CD14-positive monocyte (primary cell): ENCODE data around the gene RPN1. TPM values are rescaled to one million over a fixed set of nuclear protein-coding genes. Genes with fewer than 3 reads are reported as not detected.

Experiments used
- DNase-seq, 3 donors: peaks; one replicate each; pipeline ENCODE4 v3.0.0-alpha.2; 2011 to 2022
- H2AFZ ChIP-seq: 2 replicates; pipeline ENCODE4 v1.6.0; 2012; ENCODE audit warnings: mild to moderate bottlenecking, low read depth, low read length, inconsistent platforms; ENCODE audit not compliant: insufficient read depth, poor library complexity, severe bottlenecking
- H3K27ac ChIP-seq, 2 donors: 1 replicate in 1 of 2; 2 replicates in 1 of 2; pipeline ENCODE4 v1.5.1; 2012 to 2013; ENCODE audit warnings: low read length in 2 of 2, control low read depth in 1 of 2, inconsistent platforms in 1 of 2, low read depth in 1 of 2, mild to moderate bottlenecking in 1 of 2
- H3K27me3 ChIP-seq, 2 donors: one replicate each; pipeline versions ENCODE4 v1.6.0 to v1.6.1; 2011 to 2013; ENCODE audit warnings: low read length in 2 of 2; ENCODE audit not compliant: control insufficient read depth in 2 of 2, insufficient read depth in 2 of 2
- H3K36me3 ChIP-seq, 2 donors: replicated peaks in 1 of 2; 1 replicate in 1 of 2; 2 replicates in 1 of 2; pipeline versions ENCODE4 v1.5.1 to v1.6.1; 2012 to 2013; ENCODE audit warnings: low read length in 2 of 2, control low read depth in 1 of 2, inconsistent platforms in 1 of 2, mild to moderate bottlenecking in 1 of 2; ENCODE audit not compliant: insufficient read depth in 2 of 2, control insufficient read depth in 1 of 2
- H3K4me1 ChIP-seq, 2 donors: 1 replicate in 1 of 2; 2 replicates in 1 of 2; pipeline versions ENCODE4 v1.5.1 to v1.6.1; 2012 to 2013; ENCODE audit warnings: low read length in 2 of 2, control low read depth in 1 of 2, inconsistent platforms in 1 of 2, mild to moderate bottlenecking in 1 of 2, moderate library complexity in 1 of 2; ENCODE audit not compliant: insufficient read depth in 2 of 2, control insufficient read depth in 1 of 2
- H3K4me2 ChIP-seq: replicated peaks from 2 replicates; pipeline ENCODE3; 2012; ENCODE audit warnings: low read length, moderate library complexity, mild to moderate bottlenecking; ENCODE audit not compliant: poor library complexity, severe bottlenecking; ENCODE audit errors: extremely low read depth
- H3K4me3 ChIP-seq, 3 experiments: fragments of 200-600 bp in 1 of 3; sonication (generic) in 1 of 3; replicated peaks in 1 of 3; 1 replicate in 2 of 3; 2 replicates in 1 of 3; pipeline ENCODE4 v1.5.1; 2011 to 2013; ENCODE audit warnings: low read length in 3 of 3, mild to moderate bottlenecking in 3 of 3, control low read depth in 2 of 3, low read depth in 2 of 3, inconsistent platforms in 1 of 3, moderate library complexity in 1 of 3
- H3K79me2 ChIP-seq: 2 replicates; pipeline ENCODE4 v1.6.0; 2012; ENCODE audit warnings: mild to moderate bottlenecking, control low read depth, inconsistent platforms, low read length, moderate library complexity; ENCODE audit not compliant: insufficient read depth
- H3K9ac ChIP-seq: 2 replicates; pipeline ENCODE4 v1.6.0; 2017; ENCODE audit warnings: low read length, mild to moderate bottlenecking; ENCODE audit not compliant: insufficient read depth, poor library complexity, severe bottlenecking
- H3K9me3 ChIP-seq, 2 donors: replicated peaks in 1 of 2; 1 replicate in 1 of 2; 2 replicates in 1 of 2; pipeline versions ENCODE4 v1.5.1 to v1.6.1; 2012 to 2013; ENCODE audit warnings: low read length in 2 of 2, control low read depth in 1 of 2; ENCODE audit not compliant: control insufficient read depth in 1 of 2, insufficient read depth in 1 of 2
- H4K20me1 ChIP-seq: 2 replicates; pipeline ENCODE4 v1.6.0; 2012; ENCODE audit warnings: mild to moderate bottlenecking, low read length, control low read depth, moderate library complexity; ENCODE audit not compliant: insufficient read depth
- H3K27ac Mint-ChIP-seq, 7 donors: one replicate each; pipeline ENCODE4 v1.8.0; 2020; ENCODE audit warnings: mild to moderate bottlenecking in 7 of 7, mixed read lengths in 7 of 7, moderate library complexity in 6 of 7, inconsistent platforms in 2 of 7
- H3K27me3 Mint-ChIP-seq, 3 donors: one replicate each; pipeline ENCODE4 v1.8.0; 2021 to 2022; ENCODE audit warnings: low read depth in 3 of 3, mild to moderate bottlenecking in 3 of 3, mixed read lengths in 3 of 3, moderate library complexity in 3 of 3, inconsistent platforms in 1 of 3
- H3K36me3 Mint-ChIP-seq, 2 donors: one replicate each; pipeline ENCODE4 v1.8.0; 2020; ENCODE audit warnings: mixed read lengths in 2 of 2, inconsistent platforms in 1 of 2, mild to moderate bottlenecking in 1 of 2
- H3K4me1 Mint-ChIP-seq: one replicate; pipeline ENCODE4 v1.8.0; 2020; ENCODE audit warnings: mild to moderate bottlenecking, mixed read lengths
- H3K4me3 Mint-ChIP-seq, 2 donors: one replicate each; pipeline ENCODE4 v1.8.0; 2020; ENCODE audit warnings: mild to moderate bottlenecking in 2 of 2, mixed read lengths in 2 of 2, moderate library complexity in 1 of 2
- H3K9me3 Mint-ChIP-seq, 7 donors: one replicate each; pipeline ENCODE4 v1.8.0; 2020 to 2022; ENCODE audit warnings: mixed read lengths in 7 of 7, mild to moderate bottlenecking in 6 of 7, moderate library complexity in 6 of 7, inconsistent platforms in 2 of 7
- CTCF ChIP-seq: fragments of 200-600 bp; IDR thresholded peaks from one replicate; pipeline ENCODE4 v1.8.0; 2022; ENCODE audit warnings: antibody characterized with exemption, mild to moderate bottlenecking
- WGBS: methylation state at CpG from one replicate; pipeline ENCODE4 v1.1.5; 2013; ENCODE audit warnings: missing lambda C conversion rate; ENCODE audit not compliant: insufficient coverage; 5-methylcytosine and 5-hydroxymethylcytosine counted together
- intact Hi-C, 2 donors: fragments of 100-400 bp; cut with micrococcal nuclease; formaldehyde crosslinking; loops; one replicate each; pipeline versions ENCODE4 v1.15.0 to v1.15.1; 2023
- polyA plus RNA-seq, 3 donors: library from polyadenylated mRNA; depleted of rRNA in 1 of 3; unstranded in 2 of 3; stranded (reverse) in 1 of 3; fragments of 300-500 nt in 2 of 3; fragments of >200 nt in 1 of 3; fragmentation: Illumina TruSeq in 2 of 3; gene quantifications; 1 replicate in 2 of 3; 2 replicates in 1 of 3; pipeline ENCODE4 v1.2.3, GENCODE V29; 2012 to 2021

RPN1 gene
- polyA plus RNA-seq, 3 donors: 112 to 375 (median 354) TPM

GRCh38 chr3:128674161-128674784 is 23.7 kb upstream of the RPN1 start:
- H3K4me1 Mint-ChIP-seq: peaks cover 31% of the 10 kb centered on the region
- Histone ChIP-seq H3K9me3 (no peaks in the 10 kb centered on the region), H3K4me2 (peak overlapping the region; percentile 72), H3K4me1 (peaks cover 33 to 37% of the 10 kb centered on the region in 2 donors), H3K9ac (peak overlapping the region; percentile 44), H4K20me1 (no peaks in the 10 kb centered on the region), H3K79me2 (no peaks in the 10 kb centered on the region), H3K36me3 (no peaks in the 10 kb centered on the region), H3K4me3 (peak overlapping the region in 1 of 3 experiments; percentile 65), H3K27me3 (no peaks in the 10 kb centered on the region), H3K27ac (peak overlapping the region; percentile 63 to 84), H2AFZ (peak overlapping the region; percentile 66)
- no peaks in the 10 kb centered on the region for H3K9me3 Mint-ChIP-seq
- H3K36me3 Mint-ChIP-seq: peaks cover 0 to 3% of the 10 kb centered on the region in 2 donors
- H3K27me3 Mint-ChIP-seq: peaks cover 0 to 2% (median 0%) of the 10 kb centered on the region in 3 donors
- TF ChIP-seq CTCF: no peak
- intact Hi-C loops: no loop called here
- DNase-seq: peak in 2 of 3 donors; percentile 41 to 59
- peak overlapping the region; percentile 49 to 71 for H3K4me3 Mint-ChIP-seq
- WGBS: 0% methylated on average over 2 of the region's 10 CpGs
- peak overlapping the region; percentile 84 to 93 (median 92) for H3K27ac Mint-ChIP-seq

GRCh38 chr3:128667641-128668040 is 17.0 kb upstream of the RPN1 start:
- H3K27me3 ChIP-seq: no peaks in the 10 kb centered on the region
- 82% methylated on average over 3 of the region's 3 CpGs for WGBS
- no peak overlapping the region for H3K4me3 ChIP-seq
- no peaks in the 10 kb centered on the region for H3K79me2 ChIP-seq
- H3K4me1 Mint-ChIP-seq: peaks cover 21% of the 10 kb centered on the region
- no peak overlapping the region for H3K4me2 ChIP-seq
- DNase-seq: no peak
- H3K36me3 ChIP-seq: no peaks in the 10 kb centered on the region
- no peaks in the 10 kb centered on the region for H3K36me3 Mint-ChIP-seq
- no peak overlapping the region for H3K9ac ChIP-seq
- TF ChIP-seq CTCF: no peak
- H3K9me3 Mint-ChIP-seq: no peaks in the 10 kb centered on the region
- intact Hi-C loops: no loop called here
- H4K20me1 ChIP-seq: no peaks in the 10 kb centered on the region
- H3K27me3 Mint-ChIP-seq: peaks cover 0 to 5% (median 2%) of the 10 kb centered on the region in 3 donors
- peak overlapping the region; percentile 18 for H2AFZ ChIP-seq
- H3K27ac Mint-ChIP-seq: peak overlapping the region in 4 of 7 donors; percentile 38 to 73 (median 58)
- H3K4me1 ChIP-seq: peaks cover 22 to 23% of the 10 kb centered on the region in 2 donors
- H3K27ac ChIP-seq: no peak overlapping the region
- H3K4me3 Mint-ChIP-seq: no peak overlapping the region
- no peaks in the 10 kb centered on the region for H3K9me3 ChIP-seq
